Activated CD4-positive, alpha-beta memory T cell treated with anti-CD3 and anti-CD28 coated beads for 36 hours (primary cell): ENCODE results near the gene TRPC4AP. TPM values are rescaled to one million over a fixed set of nuclear protein-coding genes. Genes with fewer than 3 reads are reported as not detected.
A peak's percentile ranks its signal among the peaks of the same experiment; 100 is the strongest.

ENCODE experiments used
- CTCF ChIA-PET: fragments of 350-600 bp; sonication (Branson Sonifier 250); formaldehyde crosslinking; loops from one replicate; lab custom pipeline; 2021; ENCODE audit warnings: antibody characterized with exemption, inconsistent platforms; lab: Charles Lee
- POLR2A ChIA-PET: fragments of 350-600 bp; sonication (Branson Sonifier 250); formaldehyde crosslinking; loops from one replicate; lab custom pipeline; 2021; ENCODE audit warnings: antibody characterized with exemption; lab: Charles Lee
- DNase-seq: peaks from one replicate; pipeline ENCODE4 v3.0.0-alpha.2; 2020
- H3K27ac Mint-ChIP-seq: one replicate; pipeline ENCODE4 v1.8.0; 2021; ENCODE audit warnings: mixed read lengths
- H3K27me3 Mint-ChIP-seq: one replicate; pipeline ENCODE4 v1.8.0; 2021; ENCODE audit warnings: mixed read lengths
- H3K36me3 Mint-ChIP-seq: one replicate; pipeline ENCODE4 v1.8.0; 2021; ENCODE audit warnings: mixed read lengths
- H3K4me1 Mint-ChIP-seq: one replicate; pipeline ENCODE4 v1.8.0; 2021; ENCODE audit warnings: low read depth, mixed read lengths
- H3K4me3 Mint-ChIP-seq: one replicate; pipeline ENCODE4 v1.8.0; 2021; ENCODE audit warnings: mild to moderate bottlenecking, mixed read lengths
- H3K9me3 Mint-ChIP-seq: one replicate; pipeline ENCODE4 v1.8.0; 2021; ENCODE audit warnings: mixed read lengths
- intact Hi-C: fragments of 100-400 bp; cut with micrococcal nuclease; formaldehyde crosslinking; loops from one replicate; pipeline ENCODE4 v1.15.1; 2023
- total RNA-seq, 2 experiments: library from RNA; stranded (reverse); gene quantifications; one replicate each; pipeline ENCODE4 v1.2.3, GENCODE V29; 2021

Gene TRPC4AP
- total RNA-seq, 2 experiments from 2014 or later, result 45.8 to 48.3 TPM

- H3K27ac Mint-ChIP-seq, result no peak overlapping the region
- H3K36me3 Mint-ChIP-seq, result no peaks in the 10 kb centered on the region
- no peak overlapping the region for H3K4me3 Mint-ChIP-seq
- intact Hi-C loops, result no loop called here
- H3K27me3 Mint-ChIP-seq, result peaks cover 12% of the 10 kb centered on the region
- H3K4me1 Mint-ChIP-seq, result no peaks in the 10 kb centered on the region
- CTCF ChIA-PET, result interaction anchor here (0.6 kb wide), 1 partner anchor 218 kb away, joined by 3 read pairs; no protein-coding TSS in a partner anchor
- no peak for DNase-seq
- H3K9me3 Mint-ChIP-seq, result no peaks in the 10 kb centered on the region
- POLR2A ChIA-PET, result interaction anchor here (1.5 kb wide), 1 partner anchor 16 kb away, joined by 4 read pairs; no protein-coding TSS in a partner anchor
Observed at GRCh38 chr20:34987288-34988190, 105.1 kb downstream of the TRPC4AP start.

GRCh38 chr20:34986311-34987287 lies 106.0 kb downstream of the TRPC4AP start:
- intact Hi-C loops, result no loop called here

GRCh38 chr20:34985461-34986310 lies 106.9 kb downstream of the TRPC4AP start:
- no peak for DNase-seq
- ChIA-PET POLR2A (interaction anchor here (1.5 kb wide), 1 partner anchor 17 kb away, joined by 4 read pairs; no protein-coding TSS in a partner anchor), CTCF (interaction anchor here (0.6 kb wide), 1 partner anchor 26 kb away, joined by 3 read pairs; no protein-coding TSS in a partner anchor)
- intact Hi-C loops, result no loop called here
- Mint-ChIP-seq H3K4me1 (no peaks in the 10 kb centered on the region), H3K27me3 (peaks cover 17% of the 10 kb centered on the region), H3K27ac (no peak overlapping the region), H3K4me3 (no peak overlapping the region), H3K9me3 (no peaks in the 10 kb centered on the region), H3K36me3 (no peaks in the 10 kb centered on the region)

More at GRCh38 chr20:34986311-34987287, 106.0 kb downstream of the TRPC4AP start:
- POLR2A ChIA-PET, result interaction anchor here (1.5 kb wide), 1 partner anchor 17 kb away, joined by 4 read pairs; no protein-coding TSS in a partner anchor
- H3K27ac Mint-ChIP-seq, result no peak overlapping the region
- no peaks in the 10 kb centered on the region for H3K36me3 Mint-ChIP-seq
- H3K4me1 Mint-ChIP-seq, result no peaks in the 10 kb centered on the region
- DNase-seq, result no peak
- H3K9me3 Mint-ChIP-seq, result no peaks in the 10 kb centered on the region
- no peak overlapping the region for H3K4me3 Mint-ChIP-seq
- H3K27me3 Mint-ChIP-seq, result peaks cover 17% of the 10 kb centered on the region
- CTCF ChIA-PET, result no interaction called here

- POLR2A ChIA-PET, result no interaction called here
- CTCF ChIA-PET, result interaction anchor here (0.6 kb wide), 1 partner anchor 25 kb away, joined by 3 read pairs; no protein-coding TSS in a partner anchor
- intact Hi-C loops, result no loop called here
- Mint-ChIP-seq H3K36me3 (no peaks in the 10 kb centered on the region), H3K27ac (no peak overlapping the region), H3K27me3 (peaks cover 17% of the 10 kb centered on the region), H3K4me1 (no peaks in the 10 kb centered on the region), H3K9me3 (no peaks in the 10 kb centered on the region), H3K4me3 (no peak overlapping the region)
- DNase-seq, result no peak
Observed at GRCh38 chr20:34984756-34985261, 107.8 kb downstream of the TRPC4AP start.

GRCh38 chr20:34983995-34984735 lies 108.4 kb downstream of the TRPC4AP start:
- peaks cover 17% of the 10 kb centered on the region for H3K27me3 Mint-ChIP-seq
- POLR2A ChIA-PET, result no interaction called here
- CTCF ChIA-PET, result no interaction called here
- no peak overlapping the region for H3K27ac Mint-ChIP-seq
- no peak for DNase-seq
- no peaks in the 10 kb centered on the region for H3K36me3 Mint-ChIP-seq
- H3K9me3 Mint-ChIP-seq, result no peaks in the 10 kb centered on the region
- H3K4me1 Mint-ChIP-seq, result no peaks in the 10 kb centered on the region
- intact Hi-C loops, result no loop called here
- H3K4me3 Mint-ChIP-seq, result no peak overlapping the region

- ChIA-PET CTCF (no interaction called here), POLR2A (no interaction called here)
Observed at GRCh38 chr20:34983089-34983820, 109.4 kb downstream of the TRPC4AP start.

GRCh38 chr20:34982270-34983088 lies 110.1 kb downstream of the TRPC4AP start:
- Mint-ChIP-seq H3K4me1 (no peaks in the 10 kb centered on the region), H3K9me3 (no peaks in the 10 kb centered on the region), H3K4me3 (no peak overlapping the region), H3K27me3 (peaks cover 17% of the 10 kb centered on the region), H3K27ac (no peak overlapping the region), H3K36me3 (no peaks in the 10 kb centered on the region)
- DNase-seq, result no peak
- intact Hi-C loops, result no loop called here
- ChIA-PET POLR2A (no interaction called here), CTCF (interaction anchor here (0.6 kb wide), 1 partner anchor 94 kb away, joined by 4 read pairs; no protein-coding TSS in a partner anchor)

More at GRCh38 chr20:34983089-34983820, 109.4 kb downstream of the TRPC4AP start:
- Mint-ChIP-seq H3K36me3 (no peaks in the 10 kb centered on the region), H3K27me3 (peaks cover 17% of the 10 kb centered on the region), H3K4me1 (no peaks in the 10 kb centered on the region), H3K9me3 (no peaks in the 10 kb centered on the region), H3K4me3 (no peak overlapping the region), H3K27ac (no peak overlapping the region)
- intact Hi-C loops, result no loop called here
- no peak for DNase-seq

- Mint-ChIP-seq H3K36me3 (no peaks in the 10 kb centered on the region), H3K4me3 (no peak overlapping the region), H3K4me1 (no peaks in the 10 kb centered on the region), H3K27ac (no peak overlapping the region), H3K27me3 (peaks cover 17% of the 10 kb centered on the region), H3K9me3 (no peaks in the 10 kb centered on the region)
- ChIA-PET CTCF (no interaction called here), POLR2A (no interaction called here)
- intact Hi-C loops, result no loop called here
- no peak for DNase-seq
Observed at GRCh38 chr20:34980543-34981233, 111.9 kb downstream of the TRPC4AP start.

GRCh38 chr20:34979366-34980153 lies 113.0 kb downstream of the TRPC4AP start:
- intact Hi-C loops, result no loop called here
- Mint-ChIP-seq H3K36me3 (no peaks in the 10 kb centered on the region), H3K4me1 (no peaks in the 10 kb centered on the region), H3K27ac (no peak overlapping the region), H3K9me3 (no peaks in the 10 kb centered on the region), H3K27me3 (peaks cover 15% of the 10 kb centered on the region), H3K4me3 (no peak overlapping the region)
- ChIA-PET POLR2A (no interaction called here), CTCF (no interaction called here)
- peak; percentile 20 for DNase-seq
